Heart left ventricle (tissue), 16 donors: Measurements from ENCODE around the gene KIF3C. TPM values are rescaled to one million over a fixed set of nuclear protein-coding genes. Genes with fewer than 3 reads are reported as not detected.

Experiments
- ATAC-seq, 4 donors: fragments of 200-7000 bp; cut with Tn5 transposase; one replicate each; pipeline ENCODE4 v1.9.1; 2020 to 2022; ENCODE audit warnings: moderate library complexity in 4 of 4, mild to moderate bottlenecking in 3 of 4, moderate number of reproducible peaks in 1 of 4
- DNase-seq, 5 donors: peaks; one replicate each; pipeline ENCODE4 v3.0.0-alpha.2; 2020
- H3K27ac ChIP-seq, 12 donors: fragments of 200-600 bp; sonication (generic) in 4 of 12; one replicate each; pipeline versions ENCODE4 v1.5.0 to v1.8.0; 2016 to 2022; ENCODE audit warnings: mild to moderate bottlenecking in 2 of 12
- H3K27me3 ChIP-seq, 9 donors: fragments of 200-600 bp; sonication (generic) in 2 of 9; one replicate each; pipeline versions ENCODE4 v1.5.1 to v1.8.0; 2016 to 2022; ENCODE audit warnings: mild to moderate bottlenecking in 3 of 9
- H3K36me3 ChIP-seq, 9 donors: fragments of 200-600 bp; sonication (generic) in 2 of 9; one replicate each; pipeline versions ENCODE4 v1.5.0 to v1.8.0; 2018 to 2022; ENCODE audit warnings: mild to moderate bottlenecking in 2 of 9
- H3K4me1 ChIP-seq, 12 donors: fragments of 200-600 bp; sonication (generic) in 4 of 12; one replicate each; pipeline versions ENCODE4 v1.5.0 to v1.8.0; 2016 to 2022; ENCODE audit warnings: mild to moderate bottlenecking in 3 of 12
- H3K4me3 ChIP-seq, 12 donors: fragments of 200-600 bp; sonication (generic) in 4 of 12; one replicate each; pipeline versions ENCODE4 v1.5.0 to v1.8.0; 2017 to 2022; ENCODE audit warnings: mild to moderate bottlenecking in 9 of 12, moderate library complexity in 4 of 12
- H3K9me3 ChIP-seq, 12 donors: fragments of 200-600 bp; sonication (generic) in 4 of 12; one replicate each; pipeline versions ENCODE4 v1.5.0 to v1.8.0; 2016 to 2022; ENCODE audit warnings: mild to moderate bottlenecking in 1 of 12
- POLR2A ChIP-seq, 2 donors: fragments of 450-650 bp; IDR thresholded peaks; one replicate each; pipeline ENCODE4 v1.6.1; 2017; ENCODE audit warnings: antibody characterized with exemption in 2 of 2, mild to moderate bottlenecking in 2 of 2, moderate library complexity in 2 of 2
- WGBS, 4 donors: extraction: QIAGEN DNeasy Blood & Tissue Kit in 2 of 4; methylation state at CpG; one replicate each; pipeline versions ENCODE4 v1.1.5 to v1.1.7; 2013 to 2018; 5-methylcytosine and 5-hydroxymethylcytosine counted together
- intact Hi-C, 10 donors: fragments of 100-400 bp; cut with DNase I; formaldehyde crosslinking; loops; one replicate each; pipeline versions ENCODE4 v1.11.1 to v1.14.2; 2022
- polyA plus RNA-seq, 2 donors: library from polyadenylated mRNA; stranded (reverse); fragments of 200-250 nt; gene quantifications; one replicate each; pipeline ENCODE4 v1.2.3, GENCODE V29; 2013
- total RNA-seq, 9 donors: library from RNA; depleted of rRNA in 2 of 9; stranded (reverse); fragments of >200 nt in 2 of 9; fragmentation: NEBNext Ultra II Directional in 3 of 9; extraction: Animal tissue kit (Norgen Biotek cat#: 25700) in 3 of 9; gene quantifications; one replicate each; pipeline versions ENCODE4 v1.1.0 to v1.2.4, GENCODE V29; 2016 to 2023
- TF ChIP-seq, protein P1 (sequence below), 12 donors: fragments of 200-600 bp; sonication (generic) in 4 of 12; IDR thresholded peaks; one replicate each; pipeline versions ENCODE4 v1.5.0 to v1.8.0; 2018 to 2022; ENCODE audit warnings: antibody characterized with exemption in 12 of 12, mild to moderate bottlenecking in 5 of 12
- donor health status: ischemic (EF 13 %, LVEDD 7.1; RV severe dilation, severe dysfunction).
- donor health status: healthy with polysubstance abuse.
- donor health status: DM: no; HTN: yes; CAD: no.
- donor health status: DM: no; HTN: no; CAD: no.
- donor health status: ischemic (EF 25% LVEDD 6.9; RV normal size, moderate dysfunction).
- donor health status: ischemic (EF 25% LVEDD 5.7; RV mildly dilated, moderate dysfunction).
- donor health status: healthy.
- donor health status: DM: yes; HTN: yes; CAD: no.
- donor health status: ischemic (EF 35%, LVEDD 5.7; RV mildly dilated, moderate dysfunction).
- donor health status: nonischemic (EF 11% LVEDD 7.7; RV severe dilation, severe dysfunction).
- donor health status: DM: yes; HTN: yes; CAD: no.
- donor health status: PGD.
- donor health status: ischemic (EF 29% LVEDD 5.4; RV normal size, mild dysfunction).
- donor health status: nonischemic (EF 23%, LVEDD 6.1; RV moderate dilation, normal function).

Gene KIF3C
- total and polyA plus RNA-seq, 11 donors, result 0.93 to 8.9 (median 2.3) TPM

GRCh38 chr2:26010943-26011342 is 28.6 kb upstream of the KIF3C start:
- H3K27me3 ChIP-seq, result peaks cover 0 to 3% (median 0%) of the 10 kb centered on the region in 9 donors
- no peak for TF ChIP-seq POLR2A (IDR thresholded peaks at IDR 0.05)
- TF ChIP-seq, protein P1, sequence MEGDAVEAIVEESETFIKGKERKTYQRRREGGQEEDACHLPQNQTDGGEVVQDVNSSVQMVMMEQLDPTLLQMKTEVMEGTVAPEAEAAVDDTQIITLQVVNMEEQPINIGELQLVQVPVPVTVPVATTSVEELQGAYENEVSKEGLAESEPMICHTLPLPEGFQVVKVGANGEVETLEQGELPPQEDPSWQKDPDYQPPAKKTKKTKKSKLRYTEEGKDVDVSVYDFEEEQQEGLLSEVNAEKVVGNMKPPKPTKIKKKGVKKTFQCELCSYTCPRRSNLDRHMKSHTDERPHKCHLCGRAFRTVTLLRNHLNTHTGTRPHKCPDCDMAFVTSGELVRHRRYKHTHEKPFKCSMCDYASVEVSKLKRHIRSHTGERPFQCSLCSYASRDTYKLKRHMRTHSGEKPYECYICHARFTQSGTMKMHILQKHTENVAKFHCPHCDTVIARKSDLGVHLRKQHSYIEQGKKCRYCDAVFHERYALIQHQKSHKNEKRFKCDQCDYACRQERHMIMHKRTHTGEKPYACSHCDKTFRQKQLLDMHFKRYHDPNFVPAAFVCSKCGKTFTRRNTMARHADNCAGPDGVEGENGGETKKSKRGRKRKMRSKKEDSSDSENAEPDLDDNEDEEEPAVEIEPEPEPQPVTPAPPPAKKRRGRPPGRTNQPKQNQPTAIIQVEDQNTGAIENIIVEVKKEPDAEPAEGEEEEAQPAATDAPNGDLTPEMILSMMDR (IDR thresholded peaks at IDR 0.05), result no peak
- no peaks in the 10 kb centered on the region for H3K36me3 ChIP-seq
- H3K4me1 ChIP-seq, result peaks cover 0 to 36% (median 0%) of the 10 kb centered on the region in 12 donors
- intact Hi-C loops, result no loop called here
- DNase-seq (no peak), ATAC-seq (no peak)
- WGBS, 4 donors, result 81 to 86% (median 82%) methylated on average over 3 of the region's 3 CpGs
- peaks cover 0 to 6% (median 0%) of the 10 kb centered on the region in 12 donors for H3K9me3 ChIP-seq
- H3K27ac ChIP-seq, result no peak overlapping the region
- H3K4me3 ChIP-seq, result no peak overlapping the region

GRCh38 chr2:26009567-26009963 is 27.3 kb upstream of the KIF3C start:
- no peak for DNase-seq
- WGBS, 4 donors, result 69 to 84% (median 83%) methylated on average over 2 of the region's 2 CpGs
- H3K4me1 ChIP-seq, result peaks cover 0 to 36% (median 0%) of the 10 kb centered on the region in 12 donors
- peaks cover 0 to 6% (median 0%) of the 10 kb centered on the region in 12 donors for H3K9me3 ChIP-seq
- intact Hi-C loops, result no loop called here
- no peak overlapping the region for H3K4me3 ChIP-seq
- TF ChIP-seq, protein P1 (IDR thresholded peaks at IDR 0.05), result no peak
- peaks cover 0 to 3% (median 0%) of the 10 kb centered on the region in 9 donors for H3K27me3 ChIP-seq
- H3K27ac ChIP-seq, result peak overlapping the region in 1 of 12 donors; percentile 66
- ATAC-seq, result no peak
- no peaks in the 10 kb centered on the region for H3K36me3 ChIP-seq

- H3K4me1 ChIP-seq, result peaks cover 0 to 36% (median 0%) of the 10 kb centered on the region in 12 donors
- H3K4me3 ChIP-seq, result no peak overlapping the region
- no peak for TF ChIP-seq POLR2A (IDR thresholded peaks at IDR 0.05)
- TF ChIP-seq, protein P1 (IDR thresholded peaks at IDR 0.05), result no peak
- peaks cover 0 to 3% (median 0%) of the 10 kb centered on the region in 9 donors for H3K27me3 ChIP-seq
- H3K27ac ChIP-seq, result peak overlapping the region in 1 of 12 donors; percentile 66
- 58 to 78% (median 72%) methylated on average over 2 of the region's 2 CpGs for WGBS, 4 donors
- peaks cover 0 to 6% (median 0%) of the 10 kb centered on the region in 12 donors for H3K9me3 ChIP-seq
- intact Hi-C loops, result no loop called here
- ATAC-seq (peak; percentile 19 to 88 (median 72)), DNase-seq (peak; percentile 48 to 72 (median 67))
- no peaks in the 10 kb centered on the region for H3K36me3 ChIP-seq
Observed at GRCh38 chr2:26008851-26009566, 26.7 kb upstream of the KIF3C start.

- Histone ChIP-seq H3K9me3 (peaks cover 0 to 6% (median 0%) of the 10 kb centered on the region in 12 donors), H3K27me3 (peaks cover 0 to 3% (median 0%) of the 10 kb centered on the region in 9 donors), H3K4me3 (no peak overlapping the region), H3K27ac (peak overlapping the region in 1 of 12 donors; percentile 66), H3K4me1 (peaks cover 0 to 36% (median 0%) of the 10 kb centered on the region in 12 donors), H3K36me3 (no peaks in the 10 kb centered on the region)
- intact Hi-C loops, result no loop called here
- no peak for TF ChIP-seq POLR2A (IDR thresholded peaks at IDR 0.05)
- TF ChIP-seq, protein P1 (IDR thresholded peaks at IDR 0.05), result no peak
- DNase-seq (no peak), ATAC-seq (no peak)
- 94 to 100% (median 96%) methylated on average over 1 of the region's 1 CpG for WGBS, 4 donors
Observed at GRCh38 chr2:26008095-26008494, 25.8 kb upstream of the KIF3C start.
